HG02588 (cell line): ENCODE measurements around the gene TNS1.

Experiments used
- ATAC-seq: cut with Tn5 transposase; IDR thresholded peaks from one replicate; pipeline ENCODE4 v1.9.1; 2021; ENCODE audit warnings: mild to moderate bottlenecking, moderate library complexity; ENCODE audit not compliant: unreplicated experiment

Gene TNS1

GRCh38 chr2:217964275-217965161 is 38.3 kb downstream of the TNS1 start:
- no peak for ATAC-seq

DNA sequence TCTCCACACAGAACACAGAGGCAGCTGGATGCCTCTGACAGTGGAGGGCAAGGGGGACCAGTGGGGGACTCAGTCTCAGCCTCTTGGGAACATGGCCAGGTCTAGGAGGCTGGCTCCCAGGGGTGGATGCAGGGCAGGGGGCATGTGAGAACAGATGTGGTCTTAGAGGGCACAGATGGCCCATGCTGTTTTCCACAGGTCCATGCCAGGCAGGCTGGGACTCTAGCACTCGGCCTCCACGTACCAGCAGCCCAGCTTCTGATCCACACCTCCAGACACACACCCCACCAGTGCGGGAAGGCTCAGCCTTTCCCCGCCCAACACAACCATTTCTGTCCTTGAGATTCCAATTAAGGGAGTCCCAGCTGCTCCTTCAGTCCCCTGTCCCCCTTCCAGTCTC is 42.4 kb downstream of the TNS1 start:
- ATAC-seq = no peak

DNA sequence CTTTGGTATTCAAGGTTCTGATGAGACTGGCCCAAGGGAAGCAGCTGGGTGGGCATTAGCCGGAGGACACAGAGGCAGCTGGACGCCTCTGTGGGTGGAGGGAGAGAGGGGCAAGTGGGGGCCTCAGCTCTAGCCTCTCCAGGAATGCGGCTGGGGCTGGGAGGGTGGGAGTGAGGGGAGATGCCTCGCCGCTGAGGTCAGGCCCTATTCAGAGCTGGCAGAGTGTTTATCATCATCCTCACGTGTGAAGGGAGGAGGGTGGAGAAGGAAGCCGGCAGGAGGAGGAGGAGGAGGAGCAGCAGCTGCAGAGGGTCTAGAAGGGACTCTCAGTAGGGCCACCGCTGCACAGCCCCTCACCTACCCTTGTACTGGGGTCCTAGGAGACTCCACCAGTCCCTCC is 43.1 kb downstream of the TNS1 start:
- ATAC-seq = no peak

GRCh38 chr2:217958884-217959225 is 43.9 kb downstream of the TNS1 start:
- no peak for ATAC-seq

DNA sequence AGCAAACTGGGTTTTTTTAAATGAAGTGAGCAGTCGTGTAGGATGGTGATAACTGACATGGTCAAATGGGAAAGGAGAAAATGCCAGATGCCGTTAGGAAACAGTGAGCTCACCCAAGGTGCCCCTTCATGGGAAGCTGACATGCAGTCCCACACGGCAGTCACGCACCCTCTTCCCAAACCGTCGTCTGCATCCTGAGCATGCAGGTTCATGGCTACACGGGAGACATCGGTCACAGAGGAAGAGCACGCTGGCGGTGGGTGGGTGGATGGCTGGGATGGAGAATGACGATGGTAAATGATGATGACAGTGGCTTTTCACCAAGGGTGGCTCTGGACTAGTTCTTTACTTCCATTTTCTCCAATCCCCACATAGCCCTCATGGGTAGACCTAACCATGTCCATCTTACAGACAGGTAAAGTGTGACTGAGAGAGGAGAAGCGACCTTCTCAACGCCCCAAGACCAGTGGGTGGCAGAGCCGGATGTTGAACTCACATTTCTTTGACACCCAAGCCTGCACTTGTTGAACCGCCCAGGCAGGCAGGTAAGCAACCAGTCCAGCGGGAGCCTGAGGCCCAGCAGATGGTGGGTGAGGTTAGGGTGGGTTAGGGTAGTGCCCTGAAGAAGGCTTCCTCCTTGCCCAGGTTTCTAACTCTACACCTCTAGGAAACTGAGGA is 44.5 kb downstream of the TNS1 start:
- ATAC-seq = no peak

DNA sequence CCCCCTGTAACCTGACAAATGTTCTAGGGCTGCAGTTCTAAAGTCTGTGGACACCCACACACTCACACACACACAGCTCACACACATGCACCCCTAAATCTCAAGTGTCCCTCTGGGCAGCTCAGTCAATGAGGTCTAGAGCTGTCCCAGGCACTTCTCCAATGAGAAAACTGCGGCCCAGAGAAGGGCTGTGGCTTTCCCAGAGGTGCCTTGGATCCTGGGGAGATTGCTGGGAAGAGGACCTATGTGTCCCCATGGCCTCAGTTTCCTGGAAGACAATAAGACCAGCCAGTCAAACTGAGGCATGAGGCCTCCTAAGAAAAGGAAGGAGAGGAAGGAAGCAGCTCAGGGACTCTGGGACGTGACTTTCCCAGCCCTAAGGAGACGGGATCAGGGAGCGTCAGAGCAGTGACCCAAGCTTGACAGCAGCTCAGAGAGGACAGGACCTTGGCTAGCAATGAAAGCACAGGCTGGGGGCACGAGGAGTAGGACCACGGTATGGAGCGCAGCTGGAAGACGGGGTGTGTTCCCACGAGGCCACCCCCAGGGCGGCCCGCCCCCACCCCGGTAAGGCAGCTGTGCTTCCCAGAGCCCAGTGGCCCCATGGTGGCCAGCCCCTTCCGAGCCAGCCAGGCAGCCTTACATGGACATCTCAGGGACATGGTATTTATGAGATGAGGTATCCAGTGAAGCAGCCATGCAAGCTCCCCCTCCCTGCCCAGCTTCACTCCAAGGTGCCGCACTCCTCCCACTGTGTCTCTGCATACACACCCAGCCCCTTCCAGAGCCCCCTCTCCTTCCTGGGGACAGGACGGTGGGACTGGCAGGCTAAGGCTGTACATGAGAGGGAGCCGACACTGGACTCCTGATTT is 46.0 kb downstream of the TNS1 start:
- no peak for ATAC-seq

GRCh38 chr2:217955881-217956493 is 46.8 kb downstream of the TNS1 start:
- no peak for ATAC-seq

GRCh38 chr2:217954971-217955740 is 47.6 kb downstream of the TNS1 start:
- ATAC-seq = no peak

DNA sequence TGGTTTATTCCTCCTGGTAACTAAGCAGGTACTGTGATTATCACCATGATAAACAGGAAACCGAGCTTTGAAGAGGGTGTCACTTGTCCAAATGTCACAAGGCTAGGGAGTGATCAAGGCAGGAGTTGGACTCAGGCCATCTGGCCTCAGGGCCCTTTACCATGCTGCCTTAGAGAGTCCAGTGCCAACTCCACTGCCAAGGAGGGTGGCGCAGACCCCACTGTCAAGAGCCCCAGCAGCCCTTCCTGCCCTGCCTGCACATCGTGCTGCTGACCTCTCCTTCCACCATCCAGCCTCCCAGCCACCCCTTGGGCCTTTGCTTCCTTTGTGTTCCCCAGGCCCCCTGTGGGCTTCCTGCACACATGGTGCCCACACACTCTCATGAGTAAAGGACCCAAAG is 48.3 kb downstream of the TNS1 start:
- ATAC-seq = no peak

GRCh38 chr2:217954051-217954450 is 48.7 kb downstream of the TNS1 start:
- no peak for ATAC-seq

DNA sequence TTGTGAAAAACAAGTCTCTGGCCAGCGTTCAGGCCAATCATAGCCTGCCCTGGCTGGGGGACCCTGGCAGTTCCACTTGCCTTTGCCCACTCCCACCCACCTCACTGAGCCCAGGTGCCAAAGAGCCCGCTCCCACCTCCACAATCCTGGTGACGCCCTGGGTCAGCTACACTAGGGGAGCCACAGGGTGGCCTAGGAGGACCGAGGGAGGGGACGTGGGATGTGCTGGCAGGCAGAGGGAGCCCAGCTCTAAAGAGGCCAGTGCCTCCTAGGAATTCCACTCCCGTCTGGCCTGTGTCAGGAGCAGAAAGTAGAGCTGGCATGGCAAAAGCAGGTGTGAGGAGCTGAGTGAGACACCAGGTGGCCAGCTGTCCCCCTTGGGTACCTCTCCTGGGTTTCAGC is 49.3 kb downstream of the TNS1 start:
- ATAC-seq = no peak

DNA sequence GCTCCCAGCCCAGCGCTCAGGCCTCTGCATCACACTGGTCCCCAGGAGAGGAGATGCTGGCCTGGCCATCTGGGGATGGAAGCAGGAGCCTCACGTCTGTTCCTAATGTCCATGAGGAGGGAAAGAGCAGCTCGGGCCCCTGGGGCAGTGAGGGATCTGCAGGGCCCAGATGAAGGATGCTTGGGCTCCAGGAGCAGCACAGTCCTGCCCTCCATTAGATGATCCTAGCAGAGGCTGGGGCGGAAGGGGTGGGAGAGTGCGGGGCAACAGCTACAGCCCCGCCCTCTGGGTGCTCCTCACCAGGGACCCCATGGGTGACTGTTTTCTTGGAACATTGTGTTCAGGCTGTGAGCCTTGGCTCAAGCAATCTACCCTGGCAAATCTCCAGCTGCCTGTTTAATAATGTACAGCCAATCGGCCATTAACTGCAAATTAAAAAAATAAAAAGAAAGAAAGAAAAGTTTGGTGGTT is 49.7 kb downstream of the TNS1 start:
- no peak for ATAC-seq

DNA sequence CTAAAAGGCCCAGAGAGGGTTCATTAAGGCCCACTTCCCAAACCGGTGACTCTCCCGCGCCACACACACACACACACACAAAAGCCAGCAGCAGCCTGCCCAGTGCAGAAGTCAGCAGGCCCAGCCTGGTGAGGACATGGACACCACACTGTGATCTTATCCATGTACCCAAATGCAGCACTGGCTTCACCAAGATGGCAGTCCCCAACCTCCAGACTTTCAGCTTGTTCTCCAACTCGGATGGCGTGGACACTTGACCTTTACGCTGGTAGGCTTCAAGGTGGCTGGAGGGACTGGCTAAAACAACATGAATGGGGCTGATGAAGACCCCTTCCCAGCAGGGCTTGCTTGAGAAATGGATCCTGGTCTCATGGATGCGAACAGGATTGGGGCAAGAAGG is 50.4 kb downstream of the TNS1 start:
- ATAC-seq = no peak

DNA sequence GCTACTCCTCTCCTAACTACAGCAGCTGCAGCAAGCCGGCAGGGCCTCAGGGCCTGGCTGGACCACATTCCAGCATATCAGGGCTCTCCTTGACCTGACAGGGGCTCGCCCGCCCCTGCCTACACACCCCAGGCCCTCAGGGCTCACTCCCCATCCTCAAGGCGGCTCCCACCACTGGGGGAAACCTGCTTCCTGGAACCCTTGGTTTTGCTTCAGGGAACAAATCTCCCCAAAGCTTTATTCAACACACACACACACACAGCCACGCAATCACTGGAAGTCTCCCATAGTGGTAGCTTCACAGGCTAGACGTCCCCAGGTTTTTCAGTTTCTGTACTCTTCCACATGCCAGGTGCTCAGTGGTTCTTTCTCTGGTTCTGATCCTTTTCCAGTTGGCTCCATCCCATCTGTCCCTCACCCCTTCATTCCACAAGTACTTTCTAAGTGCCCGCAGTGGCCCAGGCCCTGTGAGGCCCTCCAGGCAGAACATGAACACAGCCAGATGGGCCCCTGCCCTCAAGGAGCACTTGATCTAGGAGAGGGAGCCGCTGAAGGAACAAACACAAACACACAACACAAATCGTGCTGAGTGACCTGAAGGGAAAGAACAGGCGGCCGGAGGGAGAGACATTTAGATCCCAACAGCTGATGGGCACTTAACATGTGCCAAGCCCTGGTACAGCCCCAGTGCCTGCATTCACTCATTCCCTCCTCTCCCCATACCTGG is 51.1 kb downstream of the TNS1 start:
- ATAC-seq = no peak

DNA sequence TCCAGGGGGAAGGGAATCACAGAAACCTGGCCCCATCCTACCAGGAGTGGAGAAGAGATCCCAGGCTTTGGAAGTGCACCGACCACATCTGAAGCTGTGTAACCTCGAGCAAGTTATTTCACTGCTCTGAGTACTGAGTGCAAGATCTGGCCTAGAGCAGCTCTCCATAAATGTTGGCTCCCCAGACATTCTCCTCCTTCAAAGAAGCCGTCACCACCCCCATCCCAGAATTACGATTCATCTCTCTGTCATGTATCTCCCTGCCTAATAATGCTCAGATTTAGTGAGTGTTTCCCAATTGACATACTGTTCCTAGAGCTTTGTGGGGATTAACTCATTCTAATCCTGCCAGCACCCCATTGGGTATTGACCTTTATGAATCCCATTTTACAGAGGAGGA is 51.7 kb downstream of the TNS1 start:
- ATAC-seq = no peak

DNA sequence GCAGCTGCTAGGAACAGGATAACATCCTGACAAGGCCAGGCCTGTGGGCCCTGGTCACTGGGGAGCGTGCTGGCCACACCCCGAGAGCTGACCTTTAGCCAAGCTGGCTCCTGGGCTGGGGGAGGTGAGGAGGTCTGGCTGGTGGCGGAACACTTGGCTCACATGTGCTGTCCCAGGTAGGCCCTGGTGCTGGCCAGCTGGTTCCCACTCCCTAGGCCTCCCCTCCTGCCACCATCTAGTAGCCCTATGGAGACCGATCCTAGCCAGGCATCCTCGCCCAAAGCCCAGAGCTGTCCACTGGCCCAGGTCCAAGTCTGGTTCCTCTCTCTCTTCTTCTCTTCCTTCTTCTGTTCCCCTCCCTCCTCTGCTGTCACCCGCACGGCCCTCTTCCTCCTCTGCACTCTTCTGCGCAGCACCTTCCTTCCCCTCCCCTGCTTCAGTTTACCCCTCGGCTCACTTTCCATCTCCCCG is 52.4 kb downstream of the TNS1 start:
- no peak for ATAC-seq

GRCh38 chr2:217949447-217949846 is 53.3 kb downstream of the TNS1 start:
- ATAC-seq = no peak

DNA sequence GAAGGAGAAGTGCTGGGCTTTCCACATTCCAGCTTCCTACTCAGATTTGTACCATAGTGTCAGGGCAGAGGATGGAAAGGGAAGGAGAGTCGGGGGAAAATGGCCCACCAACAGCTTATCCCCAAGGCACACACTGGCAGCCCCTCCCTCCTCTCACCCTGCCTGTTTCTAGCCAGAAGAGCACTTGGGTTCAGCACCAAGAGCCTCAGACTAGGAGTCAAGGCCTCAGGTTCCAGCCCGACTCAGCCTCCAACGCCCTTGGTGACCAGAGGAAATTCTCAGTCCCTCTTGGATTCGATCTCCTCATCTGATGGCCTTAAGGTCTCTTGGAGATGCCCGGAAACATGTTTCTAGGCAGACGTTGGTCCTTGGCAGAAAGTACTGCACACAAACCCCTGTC is 53.9 kb downstream of the TNS1 start:
- no peak for ATAC-seq

- ATAC-seq = no peak
Measured at GRCh38 chr2:217948351-217948791, 54.4 kb downstream of the TNS1 start.
